ENCODE results near the gene NRG2.

Gene NRG2

GRCh38 chr5:140040358-140040757 is 2.7 kb downstream of the NRG2 start:
- no peak for DNase-seq (ENCODE audit: low read depth)

- no peak for DNase-seq (ENCODE audit: low read depth)
Measured at GRCh38 chr5:140039561-140039960, 3.5 kb downstream of the NRG2 start.

GRCh38 chr5:140038373-140038957 is 4.6 kb downstream of the NRG2 start:
- no peak for DNase-seq (ENCODE audit: low read depth)

GRCh38 chr5:140037012-140037411 is 6.1 kb downstream of the NRG2 start:
- no peak for DNase-seq (ENCODE audit: low read depth)

GRCh38 chr5:140035881-140036280 is 7.2 kb downstream of the NRG2 start:
- no peak for DNase-seq (ENCODE audit: low read depth)

- no peak for DNase-seq (ENCODE audit: low read depth)
Measured at GRCh38 chr5:140033037-140033760, 9.9 kb downstream of the NRG2 start.

GRCh38 chr5:140032296-140032695 is 10.8 kb downstream of the NRG2 start:
- no peak for DNase-seq (ENCODE audit: low read depth)

GRCh38 chr5:140027807-140028206 is 15.3 kb downstream of the NRG2 start:
- DNase-seq (ENCODE audit: low read depth), result no peak

GRCh38 chr5:140025736-140026135 is 17.4 kb downstream of the NRG2 start:
- no peak for DNase-seq (ENCODE audit: low read depth)

GRCh38 chr5:140024928-140025327 is 18.2 kb downstream of the NRG2 start:
- DNase-seq (ENCODE audit: low read depth), result no peak

- DNase-seq (ENCODE audit: low read depth), result no peak
Measured at GRCh38 chr5:140023611-140024191, 19.4 kb downstream of the NRG2 start.

GRCh38 chr5:140020601-140021177 is 22.4 kb downstream of the NRG2 start:
- DNase-seq (ENCODE audit: low read depth), result no peak

- DNase-seq (ENCODE audit: low read depth), result no peak
Measured at GRCh38 chr5:140018920-140019644, 24.0 kb downstream of the NRG2 start.

- DNase-seq (ENCODE audit: low read depth), result no peak
Measured at GRCh38 chr5:140018517-140018916, 24.6 kb downstream of the NRG2 start.

- no peak for DNase-seq (ENCODE audit: low read depth)
Measured at GRCh38 chr5:140018096-140018481, 25.0 kb downstream of the NRG2 start.

GRCh38 chr5:140017397-140018095 is 25.6 kb downstream of the NRG2 start:
- no peak for DNase-seq (ENCODE audit: low read depth)

GRCh38 chr5:140015706-140016105 is 27.4 kb downstream of the NRG2 start:
- no peak for DNase-seq (ENCODE audit: low read depth)

- DNase-seq (ENCODE audit: low read depth), result no peak
Measured at GRCh38 chr5:140014751-140015150, 28.3 kb downstream of the NRG2 start.

GRCh38 chr5:140013536-140013935 is 29.6 kb downstream of the NRG2 start:
- no peak for DNase-seq (ENCODE audit: low read depth)

- no peak for DNase-seq (ENCODE audit: low read depth)
Measured at GRCh38 chr5:140012443-140012842, 30.7 kb downstream of the NRG2 start.

GRCh38 chr5:140011297-140011802 is 31.7 kb downstream of the NRG2 start:
- DNase-seq (ENCODE audit: low read depth), result no peak

- DNase-seq (ENCODE audit: low read depth), result no peak
Measured at GRCh38 chr5:140010798-140011197, 32.3 kb downstream of the NRG2 start.

All from GM04503 (cell line).